ENCODE data around the gene CCNY.

The CCNY gene

GRCh38 chr10:35316218-35316967, 19.9 kb upstream of the CCNY start:
- Histone ChIP-seq H3K9me3 (no peaks in the 10 kb centered on the region), H3K4me1 (ENCODE audit: control insufficient read depth in 1 of 2, insufficient read depth in 1 of 2, low read depth in 1 of 2, low read length in 1 of 2) (no peaks in the 10 kb centered on the region), H3K36me3 (peaks cover 16% of the 10 kb centered on the region), H3K27me3 (no peaks in the 10 kb centered on the region), H3K4me3 (ENCODE audit: low read depth in 1 of 2, low read length in 1 of 2) (no peak overlapping the region), H3K27ac (no peak overlapping the region)
- TF ChIP-seq CTCF (IDR thresholded peaks at IDR 0.05): no peak

- no peaks in the 10 kb centered on the region for H3K4me1 ChIP-seq (ENCODE audit: control insufficient read depth in 1 of 2, insufficient read depth in 1 of 2, low read depth in 1 of 2, low read length in 1 of 2)
Observed at GRCh38 chr10:35318551-35318950, 17.8 kb upstream of the CCNY start.

GRCh38 chr10:35320341-35320740, 16.0 kb upstream of the CCNY start:
- Histone ChIP-seq H3K36me3 (peaks cover 15% of the 10 kb centered on the region), H3K27me3 (no peaks in the 10 kb centered on the region), H3K4me3 (ENCODE audit: low read depth in 1 of 2, low read length in 1 of 2) (no peak overlapping the region), H3K9me3 (no peaks in the 10 kb centered on the region), H3K27ac (no peak overlapping the region), H3K4me1 (ENCODE audit: control insufficient read depth in 1 of 2, insufficient read depth in 1 of 2, low read depth in 1 of 2, low read length in 1 of 2) (no peaks in the 10 kb centered on the region)
- no peak for TF ChIP-seq CTCF (IDR thresholded peaks at IDR 0.05)

More at GRCh38 chr10:35318551-35318950, 17.8 kb upstream of the CCNY start:
- no peak for TF ChIP-seq CTCF (IDR thresholded peaks at IDR 0.05)
- no peaks in the 10 kb centered on the region for H3K9me3 ChIP-seq
- no peak overlapping the region for H3K4me3 ChIP-seq (ENCODE audit: low read depth in 1 of 2, low read length in 1 of 2)
- no peak overlapping the region for H3K27ac ChIP-seq
- no peaks in the 10 kb centered on the region for H3K27me3 ChIP-seq
- H3K36me3 ChIP-seq: peaks cover 16% of the 10 kb centered on the region

GRCh38 chr10:35322636-35323035, 13.7 kb upstream of the CCNY start:
- H3K27me3 ChIP-seq: no peaks in the 10 kb centered on the region
- no peaks in the 10 kb centered on the region for H3K4me1 ChIP-seq (ENCODE audit: control insufficient read depth in 1 of 2, insufficient read depth in 1 of 2, low read depth in 1 of 2, low read length in 1 of 2)
- TF ChIP-seq CTCF (IDR thresholded peaks at IDR 0.05): no peak
- no peak overlapping the region for H3K27ac ChIP-seq
- H3K4me3 ChIP-seq (ENCODE audit: low read depth in 1 of 2, low read length in 1 of 2): no peak overlapping the region
- peaks cover 3% of the 10 kb centered on the region for H3K36me3 ChIP-seq
- H3K9me3 ChIP-seq: no peaks in the 10 kb centered on the region

GRCh38 chr10:35324196-35324595, 12.1 kb upstream of the CCNY start:
- TF ChIP-seq CTCF (IDR thresholded peaks at IDR 0.05): no peak
- H3K9me3 ChIP-seq: no peaks in the 10 kb centered on the region
- no peak overlapping the region for H3K4me3 ChIP-seq (ENCODE audit: low read depth in 1 of 2, low read length in 1 of 2)
- no peaks in the 10 kb centered on the region for H3K27me3 ChIP-seq
- H3K36me3 ChIP-seq: no peaks in the 10 kb centered on the region
- H3K27ac ChIP-seq: no peak overlapping the region
- no peaks in the 10 kb centered on the region for H3K4me1 ChIP-seq (ENCODE audit: control insufficient read depth in 1 of 2, insufficient read depth in 1 of 2, low read depth in 1 of 2, low read length in 1 of 2)

Measured in neutrophil (primary cell).